Measurements from ENCODE around the gene FBXO42. TPM values are rescaled to one million over a fixed set of nuclear protein-coding genes. Genes with fewer than 3 reads are reported as not detected.
"Not testable (repeated sequence)": the region's sequence is repeated elsewhere in the genome, so short reads cannot be mapped to it uniquely, and the experiment has no call there.

The FBXO42 gene
- polyA plus RNA-seq, 1 donor, result 21.0 TPM

GRCh38 chr1:16218014-16218673 lies 134.1 kb downstream of the FBXO42 start:
- no peak for DNase-seq

- peak; percentile 95 for DNase-seq
These were observed 135.1 kb downstream of the FBXO42 start for GRCh38 chr1:16217061-16217785.

- DNase-seq, result peak; percentile 87
These were observed 136.2 kb downstream of the FBXO42 start for GRCh38 chr1:16215882-16216753.

- DNase-seq, result not testable (repeated sequence)
These were observed 137.0 kb downstream of the FBXO42 start for GRCh38 chr1:16215240-16215639.

- not testable (repeated sequence) for DNase-seq
These were observed 138.7 kb downstream of the FBXO42 start for GRCh38 chr1:16213544-16213943.

- DNase-seq, result no peak
These were observed 139.3 kb downstream of the FBXO42 start for GRCh38 chr1:16213013-16213412.

- DNase-seq, result no peak
These were observed 139.9 kb downstream of the FBXO42 start, which contains the start of gene ARHGEF19 for GRCh38 chr1:16212251-16212961. Gene ARHGEF19 (minus strand): TSS chr1:16212652. CDS start chr1:16209054, 3,598 bp downstream.

- DNase-seq, result no peak
These were observed 140.5 kb downstream of the FBXO42 start for GRCh38 chr1:16211824-16212223.

GRCh38 chr1:16210581-16210980 lies 141.7 kb downstream of the FBXO42 start:
- DNase-seq, result no peak

- no peak for DNase-seq
These were observed 142.4 kb downstream of the FBXO42 start for GRCh38 chr1:16209847-16210407.

- no peak for DNase-seq
These were observed 143.0 kb downstream of the FBXO42 start for GRCh38 chr1:16209132-16209846.

- no peak for DNase-seq
These were observed 143.9 kb downstream of the FBXO42 start for GRCh38 chr1:16208270-16208987.

GRCh38 chr1:16207318-16208269 lies 144.7 kb downstream of the FBXO42 start:
- no peak for DNase-seq

- DNase-seq, result peak; percentile 97
These were observed 145.5 kb downstream of the FBXO42 start for GRCh38 chr1:16206547-16207317.

- DNase-seq, result no peak
These were observed 146.3 kb downstream of the FBXO42 start for GRCh38 chr1:16205891-16206546.

- DNase-seq, result no peak
These were observed 147.0 kb downstream of the FBXO42 start for GRCh38 chr1:16205334-16205671.

- no peak for DNase-seq
These were observed 147.5 kb downstream of the FBXO42 start for GRCh38 chr1:16204634-16205333.

- DNase-seq, result no peak
These were observed 148.1 kb downstream of the FBXO42 start for GRCh38 chr1:16204216-16204615.

Measured in hindlimb muscle (tissue), 1 donor.